C4-2B (cell line): Measurements from ENCODE around the gene TMEM52.

Experiments used
- ZFX ChIP-seq: fragments of 450-650 bp; IDR thresholded peaks from 2 replicates; pipeline ENCODE4 v1.6.1; 2017
- TF ChIP-seq, protein P1 (sequence below): fragments of 450-650 bp; conservative IDR thresholded peaks from 2 replicates; pipeline ENCODE4 v1.5.1; 2017; ENCODE audit warnings: mild to moderate bottlenecking

GRCh38 chr1:1875932-1876331, 43.1 kb downstream of the TMEM52 start:
- TF ChIP-seq, protein P1, sequence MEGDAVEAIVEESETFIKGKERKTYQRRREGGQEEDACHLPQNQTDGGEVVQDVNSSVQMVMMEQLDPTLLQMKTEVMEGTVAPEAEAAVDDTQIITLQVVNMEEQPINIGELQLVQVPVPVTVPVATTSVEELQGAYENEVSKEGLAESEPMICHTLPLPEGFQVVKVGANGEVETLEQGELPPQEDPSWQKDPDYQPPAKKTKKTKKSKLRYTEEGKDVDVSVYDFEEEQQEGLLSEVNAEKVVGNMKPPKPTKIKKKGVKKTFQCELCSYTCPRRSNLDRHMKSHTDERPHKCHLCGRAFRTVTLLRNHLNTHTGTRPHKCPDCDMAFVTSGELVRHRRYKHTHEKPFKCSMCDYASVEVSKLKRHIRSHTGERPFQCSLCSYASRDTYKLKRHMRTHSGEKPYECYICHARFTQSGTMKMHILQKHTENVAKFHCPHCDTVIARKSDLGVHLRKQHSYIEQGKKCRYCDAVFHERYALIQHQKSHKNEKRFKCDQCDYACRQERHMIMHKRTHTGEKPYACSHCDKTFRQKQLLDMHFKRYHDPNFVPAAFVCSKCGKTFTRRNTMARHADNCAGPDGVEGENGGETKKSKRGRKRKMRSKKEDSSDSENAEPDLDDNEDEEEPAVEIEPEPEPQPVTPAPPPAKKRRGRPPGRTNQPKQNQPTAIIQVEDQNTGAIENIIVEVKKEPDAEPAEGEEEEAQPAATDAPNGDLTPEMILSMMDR, result no peak
- no peak for TF ChIP-seq ZFX
